ENCODE data around the gene ARHGAP40. TPM values are rescaled to one million over a fixed set of nuclear protein-coding genes. Genes with fewer than 3 reads are reported as not detected.

Gene ARHGAP40
- total RNA-seq, 2 experiments from 2014 or later = not detected

DNA sequence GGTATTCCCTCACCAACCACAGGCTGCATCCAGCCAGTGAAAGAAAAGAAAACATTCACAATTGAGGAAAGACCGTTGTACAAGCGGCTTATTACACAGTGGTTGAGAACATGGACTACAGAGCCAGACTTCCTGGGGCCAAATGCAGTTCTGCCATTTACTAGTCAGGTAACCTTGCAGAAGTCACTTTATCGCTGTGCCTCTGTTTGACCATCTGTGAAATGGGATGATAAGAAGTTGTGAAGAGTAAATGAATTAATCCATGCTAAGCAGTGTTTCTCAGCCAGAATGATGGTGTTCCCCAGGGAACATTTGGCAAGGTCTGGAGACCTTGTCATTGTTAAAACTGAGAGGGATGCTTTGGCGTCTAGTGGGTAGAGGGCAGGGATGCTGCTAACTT lies 14.8 kb downstream of the ARHGAP40 start:
- no peaks in the 10 kb centered on the region for H3K9me3 Mint-ChIP-seq (ENCODE audit: low read depth)
- CTCF ChIA-PET = interaction anchor here (1.2 kb wide), 1 partner anchor 17 kb away, joined by 3 read pairs; no protein-coding TSS in a partner anchor
- peaks cover 39% of the 10 kb centered on the region for H3K27me3 Mint-ChIP-seq
- H3K36me3 Mint-ChIP-seq = no peaks in the 10 kb centered on the region
- no peaks in the 10 kb centered on the region for H3K4me1 Mint-ChIP-seq
- no peak overlapping the region for H3K4me3 Mint-ChIP-seq
- DNase-seq (no peak), ATAC-seq (no peak)
- no peak overlapping the region for H3K27ac Mint-ChIP-seq

DNA sequence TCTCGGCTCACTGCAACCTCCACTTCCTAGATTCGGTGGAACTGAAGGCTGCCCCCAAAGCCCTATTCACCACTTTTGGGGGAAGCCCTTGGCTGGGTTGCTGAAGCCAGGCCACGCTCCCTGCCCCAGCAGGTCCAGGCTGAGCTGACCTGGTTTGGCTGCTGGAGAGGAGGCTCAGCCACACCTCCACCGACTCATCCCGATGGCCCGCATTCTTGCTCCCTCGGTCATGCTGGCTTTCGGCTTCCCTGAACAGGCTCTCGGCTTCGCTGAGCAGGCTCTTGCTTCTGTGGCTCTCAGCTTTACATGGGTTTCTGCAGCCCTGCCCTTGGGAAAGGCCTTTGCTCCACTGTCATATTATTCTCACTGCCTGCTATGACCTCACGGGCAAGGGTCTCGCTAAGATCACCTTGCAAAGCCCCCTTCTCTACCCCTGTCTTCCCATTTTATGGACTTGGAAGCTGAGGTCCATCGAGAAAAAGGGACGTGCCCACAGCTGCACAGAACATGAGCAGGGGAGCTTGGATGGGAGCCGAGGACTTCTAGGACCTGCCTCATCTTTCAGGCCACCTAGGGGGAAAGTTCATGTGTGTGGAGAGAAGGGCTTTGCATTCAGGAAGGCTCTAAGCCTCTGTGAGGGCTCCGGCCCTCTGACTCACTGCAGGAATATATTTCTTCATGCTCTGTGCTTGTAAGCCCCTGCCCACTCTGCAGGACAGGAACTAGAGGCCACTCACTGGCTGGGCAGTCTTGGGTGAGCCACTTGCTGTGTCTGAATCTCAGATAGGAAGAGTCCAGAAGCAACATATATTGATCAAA lies 15.6 kb downstream of the ARHGAP40 start:
- no peaks in the 10 kb centered on the region for H3K36me3 Mint-ChIP-seq
- no peaks in the 10 kb centered on the region for H3K4me1 Mint-ChIP-seq
- no peak for DNase-seq
- no peak overlapping the region for H3K27ac Mint-ChIP-seq
- CTCF ChIA-PET = interaction anchor here (1.2 kb wide), 1 partner anchor 16 kb away, joined by 3 read pairs; no protein-coding TSS in a partner anchor
- ATAC-seq = no peak
- no peaks in the 10 kb centered on the region for H3K9me3 Mint-ChIP-seq (ENCODE audit: low read depth)
- peaks cover 42% of the 10 kb centered on the region for H3K27me3 Mint-ChIP-seq
- H3K4me3 Mint-ChIP-seq = no peak overlapping the region

DNA sequence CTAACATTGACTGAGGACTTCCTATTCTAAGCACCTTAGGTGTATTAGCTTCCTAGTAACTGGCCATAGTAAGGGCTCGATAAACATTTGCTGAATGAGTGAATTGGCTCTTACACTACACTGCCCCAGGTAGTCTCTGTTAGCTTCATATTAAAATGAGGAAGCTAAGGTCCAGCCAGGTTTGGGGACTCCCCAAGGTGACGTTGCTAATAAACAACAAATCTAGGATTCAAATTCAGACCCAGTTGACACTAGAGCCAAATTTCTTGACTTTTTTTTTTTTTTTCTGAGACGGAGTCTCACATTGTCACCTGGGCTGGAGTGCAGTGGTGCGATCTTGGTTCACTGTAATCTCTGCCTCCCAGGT lies 16.2 kb downstream of the ARHGAP40 start:
- DNase-seq (no peak), ATAC-seq (no peak)
- Mint-ChIP-seq H3K4me3 (no peak overlapping the region), H3K27ac (no peak overlapping the region), H3K9me3 (ENCODE audit: low read depth) (no peaks in the 10 kb centered on the region), H3K4me1 (no peaks in the 10 kb centered on the region), H3K27me3 (peaks cover 41% of the 10 kb centered on the region), H3K36me3 (no peaks in the 10 kb centered on the region)
- CTCF ChIA-PET = no interaction called here

GRCh38 chr20:38620441-38620840 lies 18.8 kb downstream of the ARHGAP40 start:
- Mint-ChIP-seq H3K36me3 (no peaks in the 10 kb centered on the region), H3K27ac (no peak overlapping the region), H3K9me3 (ENCODE audit: low read depth) (no peaks in the 10 kb centered on the region), H3K4me3 (no peak overlapping the region), H3K27me3 (peaks cover 33% of the 10 kb centered on the region), H3K4me1 (no peaks in the 10 kb centered on the region)
- CTCF ChIA-PET = interaction anchor here (1.2 kb wide), 1 partner anchor 12 kb away, joined by 4 read pairs; no protein-coding TSS in a partner anchor
- no peak for ATAC-seq
- no peak for DNase-seq

DNA sequence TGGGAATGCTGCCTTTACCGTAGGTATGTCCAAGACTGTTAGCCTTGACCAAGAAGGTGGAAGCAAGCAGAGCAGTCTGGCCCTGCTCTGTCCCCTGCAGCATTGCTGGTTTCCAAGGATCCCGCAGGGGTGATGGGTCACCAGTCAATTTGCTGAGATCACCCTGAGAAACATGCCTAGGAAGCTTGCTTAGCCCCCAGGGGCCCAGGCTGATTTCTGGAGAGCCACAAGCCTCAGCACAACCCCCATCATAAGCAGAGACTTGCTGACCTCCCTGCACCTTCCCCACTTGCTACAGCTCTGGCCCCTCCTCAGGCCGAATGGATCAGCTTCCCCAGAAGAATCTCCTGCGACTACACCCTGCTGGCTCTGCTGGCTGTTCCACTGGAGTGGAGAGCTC lies 21.5 kb downstream of the ARHGAP40 start:
- H3K27me3 Mint-ChIP-seq = peaks cover 33% of the 10 kb centered on the region
- no peaks in the 10 kb centered on the region for H3K4me1 Mint-ChIP-seq
- no peak overlapping the region for H3K27ac Mint-ChIP-seq
- H3K4me3 Mint-ChIP-seq = no peak overlapping the region
- no peak for DNase-seq
- CTCF ChIA-PET = no interaction called here
- H3K9me3 Mint-ChIP-seq (ENCODE audit: low read depth) = no peaks in the 10 kb centered on the region
- ATAC-seq = no peak
- no peaks in the 10 kb centered on the region for H3K36me3 Mint-ChIP-seq

GRCh38 chr20:38624084-38624483 lies 22.5 kb downstream of the ARHGAP40 start:
- no peak for DNase-seq
- Mint-ChIP-seq H3K9me3 (ENCODE audit: low read depth) (no peaks in the 10 kb centered on the region), H3K27ac (no peak overlapping the region), H3K4me1 (no peaks in the 10 kb centered on the region), H3K27me3 (peaks cover 25% of the 10 kb centered on the region), H3K36me3 (no peaks in the 10 kb centered on the region), H3K4me3 (no peak overlapping the region)
- CTCF ChIA-PET = no interaction called here
- no peak for ATAC-seq

DNA sequence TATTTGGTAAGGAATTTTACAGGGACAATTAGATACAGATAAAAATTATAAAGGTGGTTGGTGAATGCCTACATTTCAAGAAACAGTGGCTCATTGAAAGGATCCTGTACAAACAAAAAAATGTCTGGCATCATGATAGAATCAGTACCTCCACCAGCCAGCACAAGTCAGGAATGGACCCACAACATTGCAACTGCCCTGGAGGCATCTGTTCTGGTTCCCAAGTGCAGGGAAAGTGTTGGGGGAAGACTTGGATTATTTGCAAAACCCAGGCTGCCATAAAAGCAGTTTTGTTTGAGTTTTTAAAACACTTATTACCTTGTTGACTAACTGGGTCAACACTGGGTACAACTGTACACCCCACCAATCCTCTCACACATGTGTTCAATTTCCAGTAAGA lies 24.3 kb downstream of the ARHGAP40 start:
- Mint-ChIP-seq H3K36me3 (no peaks in the 10 kb centered on the region), H3K9me3 (ENCODE audit: low read depth) (no peaks in the 10 kb centered on the region), H3K27me3 (peaks cover 19% of the 10 kb centered on the region), H3K4me1 (peaks cover 3% of the 10 kb centered on the region), H3K4me3 (no peak overlapping the region), H3K27ac (no peak overlapping the region)
- DNase-seq (no peak), ATAC-seq (no peak)
- CTCF ChIA-PET = no interaction called here

DNA sequence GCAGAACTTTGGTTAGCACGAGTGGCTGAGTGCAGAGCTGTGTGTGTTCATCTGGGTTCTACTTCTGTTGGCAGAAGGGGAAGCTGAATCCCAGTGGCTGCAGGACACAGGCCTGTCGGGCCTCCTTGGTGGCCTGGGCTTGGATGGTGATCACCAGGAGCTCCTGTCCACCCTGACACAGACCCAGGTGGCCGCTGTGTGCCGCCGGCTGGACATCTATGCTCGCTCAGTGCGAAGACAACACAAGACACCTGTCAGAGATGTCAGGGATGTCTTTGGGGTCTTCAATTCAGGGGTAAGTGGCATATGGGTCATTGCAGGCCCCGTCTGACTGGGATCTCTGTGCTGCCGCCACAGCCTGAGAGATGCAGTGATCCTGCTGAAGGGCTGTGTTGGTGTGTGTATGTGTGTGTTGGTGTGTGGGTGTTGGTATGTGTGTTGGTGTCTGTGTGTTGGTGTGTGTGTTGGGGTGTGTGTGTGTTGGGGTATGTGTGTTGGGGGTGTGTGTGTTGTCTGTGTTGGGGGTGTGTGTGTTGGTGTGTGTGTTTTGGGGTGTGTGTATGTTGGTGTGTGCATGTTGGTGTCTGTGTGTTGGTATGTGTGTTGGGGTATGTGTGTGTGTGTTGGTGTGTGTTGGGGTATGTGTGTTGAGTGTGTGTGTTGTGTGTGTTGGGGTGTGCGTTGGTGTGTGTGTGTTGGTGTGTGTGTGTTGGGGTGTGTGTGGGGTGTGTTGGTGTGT lies 25.5 kb downstream of the ARHGAP40 start:
- Mint-ChIP-seq H3K27ac (no peak overlapping the region), H3K36me3 (no peaks in the 10 kb centered on the region), H3K4me1 (peaks cover 3% of the 10 kb centered on the region), H3K4me3 (no peak overlapping the region), H3K9me3 (ENCODE audit: low read depth) (no peaks in the 10 kb centered on the region), H3K27me3 (peaks cover 11% of the 10 kb centered on the region)
- CTCF ChIA-PET = no interaction called here
- ATAC-seq (no peak), DNase-seq (no peak)

DNA sequence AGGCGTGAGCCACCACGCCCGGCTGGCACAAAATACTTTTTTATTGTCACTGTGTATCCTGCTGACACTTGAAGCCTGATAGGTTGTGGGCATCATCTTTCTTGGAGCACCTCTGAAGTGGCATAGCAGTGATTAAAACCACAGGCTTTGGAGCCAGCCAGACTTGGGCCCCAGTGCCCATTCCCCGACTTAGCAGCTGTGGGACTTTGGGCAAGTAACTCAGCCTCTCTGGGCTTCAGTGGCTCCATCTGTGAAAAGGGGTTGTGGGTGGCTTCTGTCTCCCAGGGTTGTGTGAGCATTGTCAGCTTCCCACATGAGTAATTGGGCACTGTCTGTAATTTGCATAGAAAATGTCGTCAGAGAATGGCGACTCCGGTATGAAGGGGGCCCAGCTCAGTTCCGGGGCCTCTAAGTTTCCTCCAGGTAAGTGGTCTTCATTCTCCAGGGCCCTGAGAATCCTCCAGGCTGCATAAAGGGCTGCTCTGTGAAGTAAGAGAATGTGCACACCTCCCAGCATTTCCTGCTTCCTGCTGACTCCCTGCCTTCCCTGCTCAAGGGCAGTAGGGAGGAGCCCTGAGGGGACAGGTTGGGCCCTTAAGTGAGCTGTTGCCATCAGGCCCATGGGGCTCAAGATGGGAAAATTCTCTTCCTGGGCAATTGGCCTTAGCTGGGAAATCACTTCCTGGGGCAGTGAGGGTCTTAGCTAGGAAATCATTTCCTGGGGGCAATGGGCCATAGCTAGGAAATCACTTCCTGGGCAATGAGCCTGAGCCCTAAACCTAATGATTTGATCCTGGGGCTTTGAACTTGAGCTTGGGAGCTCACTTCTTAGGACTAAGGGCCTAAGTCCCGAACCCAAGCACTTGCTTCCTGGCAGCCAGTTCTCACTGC lies 27.2 kb downstream of the ARHGAP40 start:
- H3K27me3 Mint-ChIP-seq = peaks cover 9% of the 10 kb centered on the region
- no peak overlapping the region for H3K27ac Mint-ChIP-seq
- H3K4me3 Mint-ChIP-seq = no peak overlapping the region
- ATAC-seq = no peak
- no peaks in the 10 kb centered on the region for H3K36me3 Mint-ChIP-seq
- CTCF ChIA-PET = interaction anchor here (0.7 to 1.1 kb wide), 2 partner anchors 20 to 156 kb away, joined by 4 read pairs; partner anchors contain the start of gene RALGAPB
- H3K9me3 Mint-ChIP-seq (ENCODE audit: low read depth) = no peaks in the 10 kb centered on the region
- H3K4me1 Mint-ChIP-seq = peaks cover 3% of the 10 kb centered on the region
- no peak for DNase-seq

DNA sequence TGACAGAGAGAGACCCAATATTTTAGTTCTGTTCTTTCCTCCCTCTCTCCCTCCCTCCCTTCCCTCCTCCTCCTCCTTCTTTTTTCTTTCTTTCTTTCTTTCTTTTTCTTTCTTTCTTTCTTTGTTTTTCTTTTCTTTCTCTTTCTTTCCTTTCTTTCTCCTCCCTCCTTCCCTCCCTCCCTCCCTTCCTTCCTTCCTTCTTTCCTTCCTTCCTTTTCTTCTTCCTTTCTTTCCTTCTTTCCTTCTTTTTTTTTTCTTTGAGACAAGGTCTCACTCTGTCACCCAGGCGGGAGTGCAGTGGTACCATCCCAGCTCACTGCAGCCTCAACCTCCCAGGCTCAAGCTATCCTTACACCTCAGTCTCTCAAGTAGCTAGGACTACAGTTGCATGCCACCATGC lies 28.4 kb downstream of the ARHGAP40 start:
- Mint-ChIP-seq H3K9me3 (ENCODE audit: low read depth) (no peaks in the 10 kb centered on the region), H3K4me1 (peaks cover 3% of the 10 kb centered on the region), H3K4me3 (no peak overlapping the region), H3K27me3 (peaks cover 9% of the 10 kb centered on the region), H3K27ac (no peak overlapping the region), H3K36me3 (no peaks in the 10 kb centered on the region)
- ATAC-seq (no peak), DNase-seq (no peak)
- CTCF ChIA-PET = interaction anchor here (1.1 kb wide), 1 partner anchor 19 kb away, joined by 4 read pairs; no protein-coding TSS in a partner anchor

GRCh38 chr20:38630727-38631126 lies 29.1 kb downstream of the ARHGAP40 start:
- Mint-ChIP-seq H3K27ac (no peak overlapping the region), H3K36me3 (no peaks in the 10 kb centered on the region), H3K9me3 (ENCODE audit: low read depth) (no peaks in the 10 kb centered on the region), H3K4me3 (no peak overlapping the region), H3K4me1 (peaks cover 3% of the 10 kb centered on the region), H3K27me3 (peaks cover 9% of the 10 kb centered on the region)
- CTCF ChIA-PET = no interaction called here
- ATAC-seq (no peak), DNase-seq (no peak)

DNA sequence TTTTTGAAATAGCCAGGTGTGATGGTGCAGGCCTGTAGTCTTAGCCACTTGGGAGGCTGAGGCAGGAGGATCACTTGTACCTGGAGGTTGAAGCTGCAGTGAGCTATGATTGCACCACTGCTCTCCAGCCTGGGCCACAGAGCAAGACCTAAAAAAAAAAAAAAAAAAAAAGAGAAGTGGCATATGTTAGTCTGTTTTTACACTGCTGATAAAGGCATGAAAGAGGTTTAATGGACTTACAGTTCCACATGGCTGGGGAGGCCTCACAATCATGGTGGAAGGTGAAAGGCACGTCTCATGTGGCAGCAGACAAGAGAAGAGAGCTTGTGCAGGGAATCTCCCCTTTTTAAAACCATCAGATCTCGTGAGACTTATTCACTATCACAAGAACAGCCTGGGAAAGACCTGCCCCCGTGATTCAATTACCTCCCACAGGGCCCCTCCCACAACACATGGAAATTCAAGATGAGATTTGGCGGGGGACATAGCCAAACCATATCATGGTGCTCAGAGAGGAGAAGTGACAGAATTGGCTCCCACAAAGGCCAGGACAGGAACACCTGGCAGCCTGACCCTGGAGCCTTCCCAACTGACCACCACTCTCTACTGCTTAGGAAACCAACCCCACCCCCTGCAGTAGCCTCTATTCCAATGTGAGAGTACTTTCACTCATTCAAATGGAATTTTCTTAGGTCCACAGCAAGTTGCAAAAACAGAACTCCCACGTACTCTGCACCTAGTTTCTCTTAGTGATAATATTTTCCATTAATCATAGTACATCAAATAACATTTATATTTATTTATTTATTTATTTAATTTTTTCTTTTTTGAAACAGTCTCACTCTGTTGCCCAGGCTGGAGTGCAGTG lies 29.8 kb downstream of the ARHGAP40 start:
- ATAC-seq (no peak), DNase-seq (no peak)
- no peaks in the 10 kb centered on the region for H3K36me3 Mint-ChIP-seq
- no peak overlapping the region for H3K27ac Mint-ChIP-seq
- no peaks in the 10 kb centered on the region for H3K9me3 Mint-ChIP-seq (ENCODE audit: low read depth)
- no peak overlapping the region for H3K4me3 Mint-ChIP-seq
- CTCF ChIA-PET = interaction anchor here (0.7 kb wide), 1 partner anchor 232 kb away, joined by 3 read pairs; no protein-coding TSS in a partner anchor
- peaks cover 9% of the 10 kb centered on the region for H3K27me3 Mint-ChIP-seq
- H3K4me1 Mint-ChIP-seq = peaks cover 3% of the 10 kb centered on the region
